ENCODE results near the gene INF2. TPM values are rescaled to one million over a fixed set of nuclear protein-coding genes. Genes with fewer than 3 reads are reported as not detected.

Gene INF2
- total RNA-seq, 2 experiments from 2014 or later, result 61.5 to 65.0 TPM

GRCh38 chr14:104686624-104687517 is 2.5 kb upstream of the INF2 start:
- TF ChIP-seq CTCF (IDR thresholded peaks at IDR 0.05), result no peak
- peak; percentile 11 for ATAC-seq
- CTCF ChIA-PET, result interaction anchor here (0.6 to 2.9 kb wide), 5 partner anchors 9 to 139 kb away, joined by 3 to 14 read pairs (median 5); no protein-coding TSS in a partner anchor
- POLR2A ChIA-PET, result interaction anchor here (2.1 kb wide), 1 partner anchor 9 kb away, joined by 22 read pairs; no protein-coding TSS in a partner anchor
- peaks cover 38% of the 10 kb centered on the region for H3K4me1 Mint-ChIP-seq (ENCODE audit: low read depth)
- H3K9me3 Mint-ChIP-seq, result no peaks in the 10 kb centered on the region
- H3K27ac Mint-ChIP-seq, result peak overlapping the region; percentile 71
- H3K4me3 Mint-ChIP-seq, result peak overlapping the region; percentile 6
- intact Hi-C loops (cut with micrococcal nuclease), result no loop called here
- no peaks in the 10 kb centered on the region for H3K27me3 Mint-ChIP-seq
- H3K36me3 Mint-ChIP-seq (ENCODE audit: low read depth), result no peaks in the 10 kb centered on the region
- peak; percentile 44 for DNase-seq

- Mint-ChIP-seq H3K27ac (peak overlapping the region; percentile 71), H3K27me3 (no peaks in the 10 kb centered on the region), H3K4me3 (peak overlapping the region; percentile 31), H3K4me1 (ENCODE audit: low read depth) (peaks cover 42% of the 10 kb centered on the region), H3K36me3 (ENCODE audit: low read depth) (no peaks in the 10 kb centered on the region), H3K9me3 (no peaks in the 10 kb centered on the region)
- TF ChIP-seq CTCF (IDR thresholded peaks at IDR 0.05), result no peak
- ATAC-seq (no peak), DNase-seq (peak; percentile 36)
- ChIA-PET CTCF (interaction anchor here (1.0 to 2.9 kb wide), 4 partner anchors 10 to 138 kb away, joined by 3 to 14 read pairs (median 6); no protein-coding TSS in a partner anchor), POLR2A (interaction anchor here (0.6 to 2.1 kb wide), 4 partner anchors 10 to 711 kb away, joined by 3 to 22 read pairs (median 4); no protein-coding TSS in a partner anchor)
- intact Hi-C loops (cut with micrococcal nuclease), result no loop called here
Observed at GRCh38 chr14:104687601-104688504, 1.6 kb upstream of the INF2 start.

GRCh38 chr14:104688505-104689108 is 811 bp upstream of the INF2 start:
- Mint-ChIP-seq H3K4me1 (ENCODE audit: low read depth) (peaks cover 45% of the 10 kb centered on the region), H3K27me3 (no peaks in the 10 kb centered on the region), H3K9me3 (no peaks in the 10 kb centered on the region), H3K27ac (peak overlapping the region; percentile 20), H3K36me3 (ENCODE audit: low read depth) (no peaks in the 10 kb centered on the region), H3K4me3 (peak overlapping the region; percentile 55)
- DNase-seq, result peak; percentile 70
- POLR2A ChIA-PET, result interaction anchor here (1.0 to 2.1 kb wide), 4 partner anchors 11 to 372 kb away, joined by 3 to 22 read pairs (median 4); partner anchors contain the start of gene SIVA1
- peak; percentile 51 for ATAC-seq
- intact Hi-C loops (cut with micrococcal nuclease), result no loop called here
- TF ChIP-seq CTCF (IDR thresholded peaks at IDR 0.05), result no peak
- CTCF ChIA-PET, result interaction anchor here (2.9 kb wide), 1 partner anchor 10 kb away, joined by 14 read pairs; no protein-coding TSS in a partner anchor

GRCh38 chr14:104689881-104690711 is 678 bp downstream of the INF2 start:
- Mint-ChIP-seq H3K9me3 (no peaks in the 10 kb centered on the region), H3K27me3 (no peaks in the 10 kb centered on the region), H3K4me3 (peak overlapping the region; percentile 79), H3K27ac (peak overlapping the region; percentile 30), H3K4me1 (ENCODE audit: low read depth) (peaks cover 53% of the 10 kb centered on the region), H3K36me3 (ENCODE audit: low read depth) (no peaks in the 10 kb centered on the region)
- POLR2A ChIA-PET, result interaction anchor here (0.5 to 1.5 kb wide), 7 partner anchors 8 to 295 kb away, joined by 3 to 4 read pairs (median 3); partner anchors contain the start of genes CLBA1 and SIVA1
- DNase-seq, result no peak
- intact Hi-C loops (cut with micrococcal nuclease), result no loop called here
- TF ChIP-seq CTCF (IDR thresholded peaks at IDR 0.05), result no peak
- CTCF ChIA-PET, result interaction anchor here (0.9 to 1.3 kb wide), 2 partner anchors 11 to 24 kb away, joined by 3 to 5 read pairs; no protein-coding TSS in a partner anchor
- ATAC-seq, result no peak
